ENCODE data around the gene CCNK.

DNA sequence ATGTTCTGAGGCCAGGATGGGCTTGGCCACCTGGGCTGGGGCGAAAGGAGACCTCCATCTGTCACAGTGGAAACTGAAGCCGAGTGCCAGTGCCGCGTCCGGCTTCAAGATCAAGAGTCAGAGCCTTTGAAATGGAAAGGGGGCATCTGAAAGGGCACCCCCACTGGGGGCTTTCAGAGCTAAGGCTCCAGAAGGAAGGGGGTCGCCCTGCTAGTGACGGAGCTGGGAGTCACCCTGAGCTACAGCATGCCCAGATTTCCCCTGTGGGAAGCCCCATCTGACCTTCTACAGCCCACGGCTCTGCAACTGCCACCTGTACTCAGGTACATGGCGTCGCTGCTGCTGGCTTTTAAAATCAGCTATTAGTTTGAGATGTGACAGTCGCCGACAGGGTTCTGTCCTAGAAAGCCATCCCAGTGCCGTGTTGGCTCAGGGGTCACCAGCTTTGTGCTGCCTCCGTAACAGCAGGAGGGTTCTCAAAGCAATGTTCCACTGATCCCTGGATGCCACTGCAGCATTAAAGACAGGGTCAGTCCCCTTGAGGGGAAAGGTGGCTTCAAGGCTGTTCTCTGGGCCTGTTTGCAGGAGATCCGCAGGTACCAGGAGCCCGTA lies 31.5 kb downstream of the CCNK start:
- no peak for TF ChIP-seq MXI1 (IDR thresholded peaks at IDR 0.05; ENCODE audit: borderline replicate concordance, low read depth, low read length)
- no peak for TF ChIP-seq ZNF460 (CRISPR knock-in tag; IDR thresholded peaks at IDR 0.05; ENCODE audit: borderline replicate concordance)
- no peak for TF ChIP-seq MAZ (IDR thresholded peaks at IDR 0.05; ENCODE audit: borderline replicate concordance, low read depth, low read length)
- no peak for TF ChIP-seq MAZ (CRISPR knock-in tag; IDR thresholded peaks at IDR 0.05; ENCODE audit: low read depth)

Data from HepG2 (cell line).